Left lung (tissue), 10 donors: ENCODE data around the gene KLF3. TPM values are rescaled to one million over a fixed set of nuclear protein-coding genes. Genes with fewer than 3 reads are reported as not detected.
"Not testable (repeated sequence)": the region's sequence is repeated elsewhere in the genome, so short reads cannot be mapped to it uniquely, and the experiment has no call there.

Source experiments
- ATAC-seq: fragments of 200-7000 bp; cut with Tn5 transposase; one replicate; pipeline ENCODE4 v1.9.1; 2020; ENCODE audit warnings: moderate library complexity
- DNase-seq, 4 donors: peaks; one replicate each; pipeline ENCODE4 v3.0.0-alpha.2; 2013 to 2020
- H3K27ac ChIP-seq, 2 donors: fragments of 200-600 bp; sonication (generic) in 1 of 2; one replicate each; pipeline versions ENCODE4 v1.5.0 to v1.8.0; 2020 to 2021
- H3K27me3 ChIP-seq, 2 donors: fragments of 200-600 bp; sonication (generic) in 1 of 2; one replicate each; pipeline versions ENCODE4 v1.5.0 to v1.8.0; 2020 to 2021
- H3K36me3 ChIP-seq, 2 donors: fragments of 200-600 bp; sonication (generic) in 1 of 2; one replicate each; pipeline versions ENCODE4 v1.5.0 to v1.8.0; 2020 to 2021
- H3K4me1 ChIP-seq, 2 donors: fragments of 200-600 bp; one replicate each; pipeline ENCODE4 v1.8.0; 2021
- H3K4me3 ChIP-seq, 2 donors: fragments of 200-600 bp; sonication (generic) in 1 of 2; one replicate each; pipeline versions ENCODE4 v1.5.0 to v1.8.0; 2020 to 2021; ENCODE audit warnings: mild to moderate bottlenecking in 1 of 2
- H3K9me3 ChIP-seq, 2 donors: fragments of 200-600 bp; sonication (generic) in 1 of 2; one replicate each; pipeline versions ENCODE4 v1.5.0 to v1.8.0; 2020 to 2021
- intact Hi-C, 2 donors: fragments of 100-400 bp; cut with DNase I; formaldehyde crosslinking; loops; one replicate each; pipeline versions ENCODE4 v1.11.2 to v1.14.2; 2022
- polyA plus RNA-seq, 6 donors: library from polyadenylated mRNA; unstranded; fragments of 120-200 nt; gene quantifications; one replicate each; pipeline ENCODE4 v1.2.1, GENCODE V29; 2013; ENCODE audit not compliant: insufficient read length in 6 of 6
- total RNA-seq, 2 donors: library from RNA; stranded (reverse); fragmentation: NEBNext Ultra II Directional; extraction: Animal tissue kit (Norgen Biotek cat#: 25700); gene quantifications; one replicate each; pipeline ENCODE4 v1.2.1, GENCODE V29; 2021
- TF ChIP-seq, protein P1 (sequence below), 2 donors: fragments of 200-600 bp; sonication (generic) in 1 of 2; IDR thresholded peaks; one replicate each; pipeline versions ENCODE4 v1.5.0 to v1.8.0; 2021; ENCODE audit warnings: antibody characterized with exemption in 2 of 2
- donor health status: DM: no; HTN: yes; CAD: no.
- donor health status: DM: no; HTN: no; CAD: no.

Gene KLF3
- total and polyA plus RNA-seq, 8 donors: 43.2 to 59.8 (median 48.0) TPM

DNA sequence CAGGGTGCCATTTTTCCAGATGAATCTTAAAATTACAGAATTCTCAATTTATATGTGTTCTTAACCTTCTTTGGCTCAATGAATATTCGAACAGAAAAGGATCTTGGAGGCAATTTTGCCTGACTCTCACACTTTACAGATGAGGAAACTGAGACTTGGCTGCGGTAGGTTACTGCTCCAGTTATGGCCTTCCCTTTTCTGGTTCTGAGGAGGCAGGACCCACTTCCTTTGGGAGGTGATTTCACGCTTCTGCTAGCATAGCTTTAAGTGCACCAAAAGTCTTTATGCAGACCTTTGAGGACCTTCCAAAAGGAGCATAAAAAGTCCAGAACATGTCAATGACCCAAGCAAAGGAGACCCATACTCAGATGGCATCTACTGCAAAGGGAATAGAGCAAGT lies 44.7 kb upstream of the KLF3 start:
- Histone ChIP-seq H3K27ac (peak overlapping the region in 1 of 2 donors; percentile 70), H3K4me1 (peaks cover 20 to 54% of the 10 kb centered on the region in 2 donors), H3K4me3 (no peak overlapping the region), H3K36me3 (no peaks in the 10 kb centered on the region), H3K9me3 (no peaks in the 10 kb centered on the region), H3K27me3 (no peaks in the 10 kb centered on the region)
- no peak for ATAC-seq
- TF ChIP-seq, protein P1, sequence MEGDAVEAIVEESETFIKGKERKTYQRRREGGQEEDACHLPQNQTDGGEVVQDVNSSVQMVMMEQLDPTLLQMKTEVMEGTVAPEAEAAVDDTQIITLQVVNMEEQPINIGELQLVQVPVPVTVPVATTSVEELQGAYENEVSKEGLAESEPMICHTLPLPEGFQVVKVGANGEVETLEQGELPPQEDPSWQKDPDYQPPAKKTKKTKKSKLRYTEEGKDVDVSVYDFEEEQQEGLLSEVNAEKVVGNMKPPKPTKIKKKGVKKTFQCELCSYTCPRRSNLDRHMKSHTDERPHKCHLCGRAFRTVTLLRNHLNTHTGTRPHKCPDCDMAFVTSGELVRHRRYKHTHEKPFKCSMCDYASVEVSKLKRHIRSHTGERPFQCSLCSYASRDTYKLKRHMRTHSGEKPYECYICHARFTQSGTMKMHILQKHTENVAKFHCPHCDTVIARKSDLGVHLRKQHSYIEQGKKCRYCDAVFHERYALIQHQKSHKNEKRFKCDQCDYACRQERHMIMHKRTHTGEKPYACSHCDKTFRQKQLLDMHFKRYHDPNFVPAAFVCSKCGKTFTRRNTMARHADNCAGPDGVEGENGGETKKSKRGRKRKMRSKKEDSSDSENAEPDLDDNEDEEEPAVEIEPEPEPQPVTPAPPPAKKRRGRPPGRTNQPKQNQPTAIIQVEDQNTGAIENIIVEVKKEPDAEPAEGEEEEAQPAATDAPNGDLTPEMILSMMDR (IDR thresholded peaks at IDR 0.05): no peak
- intact Hi-C loops: no loop called here
- no peak for DNase-seq

DNA sequence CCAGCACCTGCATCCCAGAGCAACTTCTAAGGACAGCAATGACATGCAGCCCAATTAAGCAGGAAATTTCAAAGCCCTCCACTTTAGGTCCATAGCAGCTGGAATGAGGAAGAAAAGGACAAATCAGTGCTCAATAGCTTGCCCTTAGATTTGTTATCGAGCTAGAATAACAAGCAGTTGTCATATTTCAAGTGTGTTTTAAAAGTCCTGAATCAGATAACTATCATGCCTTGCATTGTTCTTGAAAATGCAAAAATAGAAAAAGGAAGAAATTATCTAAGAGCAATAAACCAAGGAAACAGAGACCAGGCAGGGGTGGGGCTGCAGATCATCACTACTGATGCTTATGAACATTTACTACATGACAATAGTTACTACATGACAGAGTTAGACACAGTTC lies 43.9 kb upstream of the KLF3 start:
- ATAC-seq (no peak), DNase-seq (no peak)
- Histone ChIP-seq H3K36me3 (no peaks in the 10 kb centered on the region), H3K4me1 (peaks cover 18 to 46% of the 10 kb centered on the region in 2 donors), H3K27me3 (no peaks in the 10 kb centered on the region), H3K27ac (peak overlapping the region in 1 of 2 donors; percentile 70), H3K4me3 (no peak overlapping the region), H3K9me3 (no peaks in the 10 kb centered on the region)
- intact Hi-C loops: no loop called here
- TF ChIP-seq, protein P1 (IDR thresholded peaks at IDR 0.05): no peak

DNA sequence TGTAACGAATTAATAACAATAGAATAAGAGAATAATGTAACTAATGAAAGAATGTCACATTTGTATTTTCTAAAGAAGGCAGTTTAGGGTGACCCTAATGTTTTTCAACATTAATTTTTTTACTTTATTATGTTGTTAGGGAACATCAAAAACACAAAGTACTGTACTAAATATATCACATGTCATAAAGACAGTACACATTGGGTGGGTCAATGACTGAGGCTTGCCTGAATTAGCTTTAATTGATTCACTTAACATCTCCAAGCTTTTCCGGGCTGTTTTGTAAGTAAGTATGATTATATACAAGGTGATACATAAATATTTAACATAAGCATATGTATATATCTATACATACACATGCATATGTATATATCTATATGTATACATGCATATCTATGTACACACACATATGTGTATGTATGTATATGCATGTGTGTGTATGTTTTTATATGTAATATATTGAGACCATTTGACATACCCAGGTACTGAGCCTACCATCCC lies 43.4 kb upstream of the KLF3 start:
- Histone ChIP-seq H3K36me3 (no peaks in the 10 kb centered on the region), H3K27me3 (no peaks in the 10 kb centered on the region), H3K27ac (peak overlapping the region; percentile 37 to 70), H3K4me3 (no peak overlapping the region), H3K9me3 (no peaks in the 10 kb centered on the region), H3K4me1 (peaks cover 18 to 45% of the 10 kb centered on the region in 2 donors)
- ATAC-seq (no peak), DNase-seq (no peak)
- intact Hi-C loops: no loop called here
- TF ChIP-seq, protein P1 (IDR thresholded peaks at IDR 0.05): no peak

DNA sequence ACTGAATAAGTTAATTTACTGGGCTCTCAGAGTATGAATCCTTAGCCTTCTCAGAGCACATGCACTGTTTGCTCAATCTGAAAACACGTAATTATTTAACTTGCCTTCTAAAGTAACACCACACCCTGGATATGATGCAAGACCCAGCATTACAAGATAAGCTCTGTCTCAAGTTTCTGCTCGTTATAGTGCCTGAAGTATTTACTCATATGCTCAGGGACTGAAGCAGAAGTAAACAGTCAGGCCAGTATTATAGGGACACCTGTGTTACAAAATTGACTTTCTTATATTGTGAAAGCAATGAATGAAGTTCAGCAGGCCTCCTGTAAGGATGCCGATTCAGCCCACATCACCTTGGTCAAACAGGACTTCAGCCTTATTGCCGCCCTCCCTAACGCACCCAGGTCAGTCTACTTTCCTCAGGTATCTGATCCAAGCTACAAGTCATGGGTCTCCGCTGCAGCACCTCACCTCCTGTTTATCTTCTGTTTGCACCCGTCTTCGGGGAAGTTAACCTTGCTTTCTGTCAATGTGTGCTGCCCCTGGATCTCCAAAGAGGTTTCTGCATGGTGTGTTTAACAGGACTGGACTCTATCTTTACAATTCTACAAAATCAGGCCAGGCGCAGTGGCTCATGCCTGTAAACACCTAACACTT lies 42.8 kb upstream of the KLF3 start:
- ATAC-seq: peak; percentile 93
- intact Hi-C loops: no loop called here
- Histone ChIP-seq H3K4me3 (no peak overlapping the region), H3K36me3 (no peaks in the 10 kb centered on the region), H3K9me3 (no peaks in the 10 kb centered on the region), H3K27ac (peak overlapping the region; percentile 37 to 70), H3K4me1 (peaks cover 18 to 39% of the 10 kb centered on the region in 2 donors), H3K27me3 (no peaks in the 10 kb centered on the region)
- TF ChIP-seq, protein P1 (IDR thresholded peaks at IDR 0.05): no peak
- peak in 2 of 4 donors; percentile 51 to 85 for DNase-seq

DNA sequence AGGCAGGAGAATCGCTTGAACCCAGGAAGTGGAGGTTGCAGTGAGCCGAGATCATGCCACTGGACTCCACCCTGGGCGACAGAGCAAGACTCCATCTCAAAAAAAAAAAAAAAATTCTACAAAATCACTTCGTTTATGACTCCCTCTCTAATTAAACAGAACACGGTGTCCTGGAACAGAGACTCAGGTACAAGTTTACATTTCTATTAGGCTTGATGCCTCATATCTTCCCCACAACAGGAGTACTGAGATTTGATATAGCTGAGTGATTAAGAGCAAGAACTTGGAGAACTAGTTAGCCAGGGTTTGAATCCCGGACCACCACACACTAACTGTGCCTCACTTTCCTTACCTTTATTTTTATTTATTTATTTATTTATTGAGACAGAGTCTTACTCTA lies 42.2 kb upstream of the KLF3 start:
- DNase-seq: no peak
- Histone ChIP-seq H3K4me3 (no peak overlapping the region), H3K9me3 (no peaks in the 10 kb centered on the region), H3K27me3 (no peaks in the 10 kb centered on the region), H3K27ac (peak overlapping the region in 1 of 2 donors; percentile 70), H3K36me3 (no peaks in the 10 kb centered on the region), H3K4me1 (peaks cover 18 to 34% of the 10 kb centered on the region in 2 donors)
- no peak for ATAC-seq
- TF ChIP-seq, protein P1 (IDR thresholded peaks at IDR 0.05): no peak
- intact Hi-C loops: no loop called here

DNA sequence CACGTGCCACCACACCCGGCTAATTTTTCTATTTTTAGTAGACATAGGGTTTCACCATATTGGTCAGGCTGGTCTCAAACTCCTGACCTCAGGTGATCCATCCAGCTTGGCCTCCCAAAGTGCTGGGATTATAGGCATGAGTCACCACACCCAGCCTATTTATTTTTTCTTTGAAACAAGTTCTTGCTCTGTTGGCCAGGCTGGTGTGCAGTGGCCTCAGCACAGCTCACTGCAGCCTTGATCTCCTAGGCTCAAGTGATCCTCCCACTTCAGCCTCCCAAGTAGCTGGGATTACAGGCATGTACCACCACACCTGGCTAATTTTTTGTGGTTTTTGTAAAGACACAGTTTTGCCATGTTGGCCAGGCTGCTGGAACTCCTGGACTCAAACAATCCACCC lies 41.7 kb upstream of the KLF3 start:
- peaks cover 18 to 29% of the 10 kb centered on the region in 2 donors for H3K4me1 ChIP-seq
- intact Hi-C loops, H3K4me3 ChIP-seq, ATAC-seq, H3K27ac ChIP-seq, H3K36me3 ChIP-seq, H3K9me3 ChIP-seq, DNase-seq, H3K27me3 ChIP-seq: not testable (repeated sequence)
